HL-60 (cell line): ENCODE results near the gene THUMPD3.
A peak's percentile ranks its signal among the peaks of the same experiment; 100 is the strongest.

Experiments
- DNase-seq, 2 experiments: peaks; one replicate each; pipeline ENCODE4 v3.0.0-alpha.2; 2010 to 2020; ENCODE audit warnings: low read depth in 1 of 2, low spot score in 1 of 2
- H3K27ac ChIP-seq: fragments of 250-450 bp; sonication (Bioruptor Pico); replicated peaks from 2 replicates; pipeline ENCODE4 v1.5.1; 2020; ENCODE audit warnings: mild to moderate bottlenecking, moderate library complexity
- H3K27me3 ChIP-seq: fragments of 250-450 bp; sonication (Bioruptor Pico); 2 replicates; pipeline ENCODE4 v1.5.1; 2021; ENCODE audit warnings: mild to moderate bottlenecking, moderate library complexity; ENCODE audit not compliant: insufficient read depth, poor library complexity, severe bottlenecking
- H3K4me3 ChIP-seq: replicated peaks from 2 replicates; pipeline ENCODE4 v1.5.1; 2011; ENCODE audit warnings: mild to moderate bottlenecking, control low read depth, low read length; ENCODE audit not compliant: insufficient read depth
- CTCF ChIP-seq: IDR thresholded peaks from one replicate; pipeline ENCODE4 v1.5.1; 2011; ENCODE audit warnings: low read length, control low read depth, inconsistent platforms; ENCODE audit not compliant: insufficient read depth
- GABPA ChIP-seq: IDR thresholded peaks from 2 replicates; pipeline ENCODE4 v1.6.1; 2012; ENCODE audit warnings: low read depth
- POLR2AphosphoS5 ChIP-seq: IDR thresholded peaks from 2 replicates; pipeline ENCODE4 v1.6.1; 2012; ENCODE audit warnings: low read depth
- REST ChIP-seq: IDR thresholded peaks from 2 replicates; pipeline ENCODE4 v1.6.1; 2012; ENCODE audit warnings: low read depth; ENCODE audit not compliant: insufficient replicate concordance
- SPI1 ChIP-seq: IDR thresholded peaks from 2 replicates; pipeline ENCODE4 v1.6.1; 2012; ENCODE audit warnings: low read depth, mild to moderate bottlenecking, borderline replicate concordance

THUMPD3 gene

GRCh38 chr3:9409981-9410854, 47.4 kb downstream of the THUMPD3 start:
- Histone ChIP-seq H3K4me3 (no peak overlapping the region), H3K27me3 (no peaks in the 10 kb centered on the region)
- TF ChIP-seq POLR2AphosphoS5 (no peak), GABPA (no peak), CTCF (no peak), SPI1 (no peak), REST (no peak)

GRCh38 chr3:9411302-9411701, 48.4 kb downstream of the THUMPD3 start:
- H3K27me3 ChIP-seq: no peaks in the 10 kb centered on the region
- DNase-seq: no peak
- H3K4me3 ChIP-seq: no peak overlapping the region
- H3K27ac ChIP-seq: no peak overlapping the region
- TF ChIP-seq CTCF: no peak
- no peak for TF ChIP-seq SPI1
- no peak for TF ChIP-seq REST
- no peak for TF ChIP-seq GABPA
- no peak for TF ChIP-seq POLR2AphosphoS5

More at GRCh38 chr3:9409981-9410854, 47.4 kb downstream of the THUMPD3 start:
- H3K27ac ChIP-seq: peak overlapping the region; percentile 28
- no peak for DNase-seq

- Histone ChIP-seq H3K27ac (no peak overlapping the region), H3K27me3 (no peaks in the 10 kb centered on the region), H3K4me3 (no peak overlapping the region)
- no peak for TF ChIP-seq SPI1
- TF ChIP-seq CTCF: no peak
- no peak for TF ChIP-seq POLR2AphosphoS5
- TF ChIP-seq REST: no peak
- TF ChIP-seq GABPA: no peak
- no peak for DNase-seq
Measured at GRCh38 chr3:9412293-9412692, 49.4 kb downstream of the THUMPD3 start.
